ENCODE data around the gene CRIP2. TPM values are rescaled to one million over a fixed set of nuclear protein-coding genes. Genes with fewer than 3 reads are reported as not detected.

The CRIP2 gene
- polyA plus RNA-seq, 4 donors: 8.9 to 137 (median 34.6) TPM

- 85 to 92% (median 90%) methylated on average over 38 to 54 of the region's 54 CpGs for WGBS, 3 donors
- H3K9me3 ChIP-seq (ENCODE audit: control insufficient read depth in 2 of 2, insufficient read depth in 1 of 2, low read depth in 1 of 2, low read length in 1 of 2): no peaks in the 10 kb centered on the region
- no peaks in the 10 kb centered on the region for H3K27me3 ChIP-seq (ENCODE audit: control insufficient read depth in 3 of 3, insufficient read depth in 3 of 3, low read length in 3 of 3)
- no peak overlapping the region for H3K4me3 ChIP-seq (ENCODE audit: low read depth in 1 of 3, low read length in 3 of 3)
- H3K36me3 ChIP-seq (ENCODE audit: control insufficient read depth in 3 of 3, insufficient read depth in 2 of 3, low read depth in 1 of 3, low read length in 3 of 3): peaks cover 4 to 64% (median 7%) of the 10 kb centered on the region in 3 donors
- DNase-seq (no peak), FAIRE-seq (no peak)
- peaks cover 0 to 15% (median 0%) of the 10 kb centered on the region in 3 donors for H3K4me1 ChIP-seq (ENCODE audit: control insufficient read depth in 3 of 3, insufficient read depth in 2 of 3, low read depth in 1 of 3, low read length in 2 of 3)
- H3K27ac ChIP-seq (ENCODE audit: low read depth in 1 of 3, low read length in 2 of 3): no peak overlapping the region
Measured at GRCh38 chr14:105469456-105470349, 4.9 kb upstream of the CRIP2 start.

DNA sequence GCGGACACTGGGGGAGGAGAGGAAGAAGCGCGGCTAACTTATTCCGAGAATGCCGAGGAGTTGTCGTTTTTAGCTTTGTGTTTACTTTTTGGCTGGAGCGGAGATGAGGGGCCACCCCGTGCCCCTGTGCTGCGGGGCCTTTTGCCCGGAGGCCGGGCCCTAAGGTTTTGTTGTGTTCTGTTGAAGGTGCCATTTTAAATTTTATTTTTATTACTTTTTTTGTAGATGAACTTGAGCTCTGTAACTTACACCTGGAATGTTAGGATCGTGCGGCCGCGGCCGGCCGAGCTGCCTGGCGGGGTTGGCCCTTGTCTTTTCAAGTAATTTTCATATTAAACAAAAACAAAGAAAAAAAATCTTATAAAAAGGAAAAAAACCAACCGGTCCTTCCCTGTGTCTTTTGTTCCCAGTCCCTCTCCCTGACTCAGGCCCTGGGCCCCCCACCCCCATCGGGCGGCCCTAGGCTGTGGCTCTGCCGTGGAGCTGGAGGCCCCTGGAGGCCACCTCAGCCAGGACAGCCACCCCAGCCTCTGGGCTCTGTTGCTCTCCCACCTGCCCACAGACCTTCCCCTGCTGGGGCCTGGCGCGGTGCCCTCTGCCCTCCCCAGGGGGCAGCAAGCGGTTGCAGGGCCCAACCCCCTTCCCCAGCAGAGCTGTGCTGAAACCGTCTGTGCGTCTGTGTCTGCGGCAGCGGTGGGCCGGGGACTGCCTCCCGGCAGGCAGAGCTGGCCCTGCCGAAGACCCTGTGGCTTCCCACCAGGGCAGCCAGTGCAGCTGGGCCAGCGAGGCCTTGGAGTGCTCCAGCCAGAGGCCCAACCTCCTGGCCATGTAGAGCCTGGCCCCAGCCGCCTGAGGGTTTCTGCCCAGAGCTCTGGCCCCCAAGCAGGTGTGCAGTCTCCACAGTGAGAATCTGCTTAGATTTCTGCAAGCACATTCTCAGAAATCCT, 4.0 kb upstream of the CRIP2 start:
- DNase-seq (no peak), FAIRE-seq (no peak)
- Histone ChIP-seq H3K9me3 (ENCODE audit: control insufficient read depth in 2 of 2, insufficient read depth in 1 of 2, low read depth in 1 of 2, low read length in 1 of 2) (no peaks in the 10 kb centered on the region), H3K36me3 (ENCODE audit: control insufficient read depth in 3 of 3, insufficient read depth in 2 of 3, low read depth in 1 of 3, low read length in 3 of 3) (peaks cover 4 to 55% (median 7%) of the 10 kb centered on the region in 3 donors), H3K27me3 (ENCODE audit: control insufficient read depth in 3 of 3, insufficient read depth in 3 of 3, low read length in 3 of 3) (peaks cover 0 to 5% (median 3%) of the 10 kb centered on the region in 3 donors), H3K4me3 (ENCODE audit: low read depth in 1 of 3, low read length in 3 of 3) (no peak overlapping the region), H3K27ac (ENCODE audit: low read depth in 1 of 3, low read length in 2 of 3) (peak overlapping the region in 1 of 3 donors; percentile 28), H3K4me1 (ENCODE audit: control insufficient read depth in 3 of 3, insufficient read depth in 2 of 3, low read depth in 1 of 3, low read length in 2 of 3) (peaks cover 0 to 20% (median 0%) of the 10 kb centered on the region in 3 donors)
- 85 to 86% (median 85%) methylated on average over 32 to 34 of the region's 34 CpGs for WGBS, 3 donors

- Histone ChIP-seq H3K4me3 (ENCODE audit: low read depth in 1 of 3, low read length in 3 of 3) (no peak overlapping the region), H3K36me3 (ENCODE audit: control insufficient read depth in 3 of 3, insufficient read depth in 2 of 3, low read depth in 1 of 3, low read length in 3 of 3) (peaks cover 4 to 47% (median 4%) of the 10 kb centered on the region in 3 donors), H3K27me3 (ENCODE audit: control insufficient read depth in 3 of 3, insufficient read depth in 3 of 3, low read length in 3 of 3) (peaks cover 3 to 11% (median 5%) of the 10 kb centered on the region in 3 donors), H3K27ac (ENCODE audit: low read depth in 1 of 3, low read length in 2 of 3) (no peak overlapping the region), H3K4me1 (ENCODE audit: control insufficient read depth in 3 of 3, insufficient read depth in 2 of 3, low read depth in 1 of 3, low read length in 2 of 3) (peaks cover 0 to 27% (median 0%) of the 10 kb centered on the region in 3 donors), H3K9me3 (ENCODE audit: control insufficient read depth in 2 of 2, insufficient read depth in 1 of 2, low read depth in 1 of 2, low read length in 1 of 2) (no peaks in the 10 kb centered on the region)
- 64 to 67% (median 65%) methylated on average over 16 to 19 of the region's 19 CpGs for WGBS, 3 donors
- FAIRE-seq: no peak
- peak in 1 of 2 donors; percentile 22 for DNase-seq
Measured at GRCh38 chr14:105471297-105471821, 3.3 kb upstream of the CRIP2 start.

- peaks cover under 1 to 42% (median 4%) of the 10 kb centered on the region in 3 donors for H3K36me3 ChIP-seq (ENCODE audit: control insufficient read depth in 3 of 3, insufficient read depth in 2 of 3, low read depth in 1 of 3, low read length in 3 of 3)
- H3K4me3 ChIP-seq (ENCODE audit: low read depth in 1 of 3, low read length in 3 of 3): no peak overlapping the region
- H3K4me1 ChIP-seq (ENCODE audit: control insufficient read depth in 3 of 3, insufficient read depth in 2 of 3, low read depth in 1 of 3, low read length in 2 of 3): peaks cover 0 to 33% (median 0%) of the 10 kb centered on the region in 3 donors
- H3K27ac ChIP-seq (ENCODE audit: low read depth in 1 of 3, low read length in 2 of 3): peak overlapping the region in 1 of 3 donors; percentile 17
- no peaks in the 10 kb centered on the region for H3K9me3 ChIP-seq (ENCODE audit: control insufficient read depth in 2 of 2, insufficient read depth in 1 of 2, low read depth in 1 of 2, low read length in 1 of 2)
- 75 to 87% (median 85%) methylated on average over 7 to 8 of the region's 8 CpGs for WGBS, 3 donors
- FAIRE-seq (no peak), DNase-seq (no peak)
- H3K27me3 ChIP-seq (ENCODE audit: control insufficient read depth in 3 of 3, insufficient read depth in 3 of 3, low read length in 3 of 3): peaks cover 3 to 11% (median 5%) of the 10 kb centered on the region in 3 donors
Measured at GRCh38 chr14:105471823-105472485, 2.7 kb upstream of the CRIP2 start.

DNA sequence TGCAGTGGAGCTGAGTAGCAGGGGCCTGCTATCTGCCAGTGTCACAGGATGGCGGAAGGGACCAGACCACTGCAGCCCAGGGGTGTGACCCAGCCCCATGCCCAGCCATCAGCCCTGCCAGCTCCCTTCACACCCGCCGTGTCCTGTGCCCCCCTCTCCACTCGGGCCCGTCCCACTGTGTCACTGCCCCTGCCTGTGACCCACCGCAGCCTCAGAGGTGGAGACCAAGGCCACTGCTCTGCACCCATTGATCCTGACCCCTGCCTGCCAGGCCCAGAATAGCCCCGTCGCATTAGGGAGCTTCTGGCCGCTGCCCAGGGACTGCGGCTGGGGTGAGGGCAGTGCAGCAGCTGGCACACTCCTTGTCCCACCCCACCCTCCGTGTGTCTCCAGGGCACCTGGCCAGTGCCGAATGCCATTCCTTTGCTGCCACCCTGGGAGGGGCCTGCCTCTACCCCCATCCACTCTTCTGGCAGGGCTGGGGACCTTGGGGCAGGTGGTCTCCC, 2.1 kb upstream of the CRIP2 start:
- Histone ChIP-seq H3K4me1 (ENCODE audit: control insufficient read depth in 3 of 3, insufficient read depth in 2 of 3, low read depth in 1 of 3, low read length in 2 of 3) (peaks cover 0 to 38% (median 0%) of the 10 kb centered on the region in 3 donors), H3K27ac (ENCODE audit: low read depth in 1 of 3, low read length in 2 of 3) (no peak overlapping the region), H3K36me3 (ENCODE audit: control insufficient read depth in 3 of 3, insufficient read depth in 2 of 3, low read depth in 1 of 3, low read length in 3 of 3) (peaks cover 0 to 36% (median 4%) of the 10 kb centered on the region in 3 donors), H3K9me3 (ENCODE audit: control insufficient read depth in 2 of 2, insufficient read depth in 1 of 2, low read depth in 1 of 2, low read length in 1 of 2) (no peaks in the 10 kb centered on the region), H3K27me3 (ENCODE audit: control insufficient read depth in 3 of 3, insufficient read depth in 3 of 3, low read length in 3 of 3) (peaks cover 3 to 15% (median 5%) of the 10 kb centered on the region in 3 donors), H3K4me3 (ENCODE audit: low read depth in 1 of 3, low read length in 3 of 3) (no peak overlapping the region)
- 37 to 66% (median 52%) methylated on average over 11 to 12 of the region's 12 CpGs for WGBS, 3 donors
- FAIRE-seq: no peak
- DNase-seq: no peak

DNA sequence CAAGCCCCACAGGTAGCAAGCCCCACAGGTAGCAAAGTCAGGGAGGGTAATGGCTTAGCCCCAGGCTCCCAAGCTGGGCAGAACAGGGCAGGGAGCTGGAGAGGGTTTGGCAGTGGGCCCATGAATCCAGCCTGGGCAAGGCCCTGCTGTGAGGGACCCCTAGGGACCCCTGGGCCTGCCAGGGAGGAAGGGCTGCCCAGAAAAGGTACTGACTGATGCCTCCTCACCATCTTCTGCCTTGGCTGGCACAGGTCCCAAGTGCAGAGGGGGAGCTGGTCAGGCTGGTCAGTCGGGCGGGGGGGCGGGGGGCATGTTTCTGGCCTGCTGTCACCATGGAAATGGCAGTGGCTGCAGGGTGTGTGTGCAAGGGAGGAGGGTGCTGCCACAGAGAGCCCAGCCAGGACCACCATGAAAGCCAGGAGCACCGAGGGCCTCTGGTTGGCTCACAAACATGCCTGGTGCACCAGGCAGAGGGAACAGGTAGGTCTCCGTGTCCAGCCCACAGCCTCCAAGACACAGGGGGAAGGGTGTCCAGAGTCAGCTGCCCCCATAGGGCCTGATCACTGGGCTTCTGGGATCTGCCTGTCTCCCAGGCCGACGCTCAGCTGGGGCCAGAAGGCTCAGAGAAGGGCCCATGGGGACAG, 1.5 kb upstream of the CRIP2 start:
- Histone ChIP-seq H3K27me3 (ENCODE audit: control insufficient read depth in 3 of 3, insufficient read depth in 3 of 3, low read length in 3 of 3) (peaks cover 3 to 18% (median 5%) of the 10 kb centered on the region in 3 donors), H3K4me3 (ENCODE audit: low read depth in 1 of 3, low read length in 3 of 3) (peak overlapping the region in 1 of 3 donors; percentile 42), H3K9me3 (ENCODE audit: control insufficient read depth in 2 of 2, insufficient read depth in 1 of 2, low read depth in 1 of 2, low read length in 1 of 2) (no peaks in the 10 kb centered on the region), H3K4me1 (ENCODE audit: control insufficient read depth in 3 of 3, insufficient read depth in 2 of 3, low read depth in 1 of 3, low read length in 2 of 3) (peaks cover 0 to 38% (median 0%) of the 10 kb centered on the region in 3 donors), H3K36me3 (ENCODE audit: control insufficient read depth in 3 of 3, insufficient read depth in 2 of 3, low read depth in 1 of 3, low read length in 3 of 3) (peaks cover 0 to 30% (median 4%) of the 10 kb centered on the region in 3 donors), H3K27ac (ENCODE audit: low read depth in 1 of 3, low read length in 2 of 3) (peak overlapping the region in 2 of 3 donors; percentile 29 to 77)
- WGBS, 3 donors: 21 to 37% (median 22%) methylated on average over 5 to 7 of the region's 7 CpGs
- DNase-seq: no peak
- FAIRE-seq: no peak

All from small intestine (tissue), 7 donors.